Mesenchymal stem cell (in vitro differentiated cells and primary cell): ENCODE results near the gene TLR4.

Experiments
- DNase-seq: peaks from one replicate; pipeline ENCODE4 v3.0.0-alpha.2; 2013
- H2AFZ ChIP-seq: one replicate; pipeline ENCODE4 v1.6.1; 2013; ENCODE audit warnings: low read depth, mild to moderate bottlenecking, control low read depth, inconsistent platforms, low read length, moderate library complexity
- H2AK5ac ChIP-seq: 2 replicates; pipeline ENCODE4 v1.6.1; 2013; ENCODE audit warnings: low read length, moderate library complexity, mild to moderate bottlenecking, inconsistent platforms; ENCODE audit not compliant: severe bottlenecking
- H2BK120ac ChIP-seq: one replicate; pipeline ENCODE4 v1.6.1; 2013; ENCODE audit warnings: low read depth, mild to moderate bottlenecking, inconsistent platforms, low read length, moderate library complexity
- H2BK12ac ChIP-seq, 2 experiments: one replicate each; pipeline ENCODE4 v1.6.1; 2013; ENCODE audit warnings: inconsistent platforms in 2 of 2, low read length in 2 of 2, mild to moderate bottlenecking in 2 of 2, moderate library complexity in 2 of 2, control low read depth in 1 of 2
- H2BK15ac ChIP-seq: one replicate; pipeline ENCODE4 v1.6.1; 2013; ENCODE audit warnings: mild to moderate bottlenecking, low read depth, inconsistent platforms; ENCODE audit not compliant: poor library complexity, severe bottlenecking
- H2BK5ac ChIP-seq: 2 replicates; pipeline ENCODE4 v1.6.1; 2013; ENCODE audit warnings: low read depth, mild to moderate bottlenecking, low read length, control low read depth, inconsistent platforms; ENCODE audit not compliant: poor library complexity, severe bottlenecking
- H3K14ac ChIP-seq, 2 experiments: one replicate each; pipeline ENCODE4 v1.6.1; 2013; ENCODE audit warnings: inconsistent platforms in 2 of 2, low read length in 2 of 2, control low read depth in 1 of 2, mild to moderate bottlenecking in 1 of 2, moderate library complexity in 1 of 2
- H3K18ac ChIP-seq, 2 experiments: one replicate each; pipeline ENCODE4 v1.6.1; 2013; ENCODE audit warnings: inconsistent platforms in 2 of 2, low read length in 2 of 2, control low read depth in 1 of 2, low read depth in 1 of 2, mild to moderate bottlenecking in 1 of 2
- H3K23ac ChIP-seq, 2 experiments: one replicate each; pipeline ENCODE4 v1.6.1; 2013; ENCODE audit warnings: inconsistent platforms in 2 of 2, low read length in 2 of 2, mild to moderate bottlenecking in 2 of 2, moderate library complexity in 2 of 2, control low read depth in 1 of 2
- H3K27ac ChIP-seq: 2 replicates; pipeline ENCODE4 v1.5.1; 2013; ENCODE audit warnings: mild to moderate bottlenecking, moderate library complexity, low read length, control low read depth, inconsistent platforms; ENCODE audit not compliant: poor library complexity, severe bottlenecking
- H3K27me3 ChIP-seq, 2 experiments: 2 replicates each; pipeline versions ENCODE4 v1.6.1 to v1.7.0; 2013; ENCODE audit warnings: low read length in 2 of 2, mild to moderate bottlenecking in 2 of 2, moderate library complexity in 2 of 2, control low read depth in 1 of 2, inconsistent platforms in 1 of 2; ENCODE audit not compliant: control insufficient read depth in 1 of 2, insufficient read depth in 1 of 2
- H3K36me3 ChIP-seq, 2 experiments: 2 replicates each; pipeline versions ENCODE4 v1.6.1 to v1.7.0; 2013; ENCODE audit warnings: low read length in 2 of 2, control low read depth in 1 of 2, inconsistent platforms in 1 of 2, low read depth in 1 of 2, mild to moderate bottlenecking in 1 of 2; ENCODE audit not compliant: insufficient read depth in 2 of 2, control insufficient read depth in 1 of 2
- H3K4ac ChIP-seq, 2 experiments: one replicate each; pipeline ENCODE4 v1.6.1; 2013; ENCODE audit warnings: inconsistent platforms in 2 of 2, low read length in 2 of 2, mild to moderate bottlenecking in 2 of 2, moderate library complexity in 2 of 2, control low read depth in 1 of 2, low read depth in 1 of 2
- H3K4me1 ChIP-seq: 2 replicates; pipeline ENCODE4 v1.6.1; 2013; ENCODE audit warnings: low read depth, low read length, control low read depth; ENCODE audit not compliant: control insufficient read depth, insufficient read depth
- H3K4me2 ChIP-seq: 2 replicates; pipeline ENCODE4 v1.6.1; 2013; ENCODE audit warnings: low read length, mild to moderate bottlenecking, inconsistent platforms; ENCODE audit not compliant: poor library complexity, severe bottlenecking
- H3K4me3 ChIP-seq, 2 experiments: 2 replicates each; pipeline versions ENCODE4 v1.5.1 to v1.7.0; 2013; ENCODE audit warnings: low read length in 2 of 2, mild to moderate bottlenecking in 2 of 2, control low read depth in 1 of 2, low read depth in 1 of 2; ENCODE audit not compliant: insufficient read depth in 1 of 2
- H3K79me1 ChIP-seq: replicated peaks from 2 replicates; pipeline ENCODE4 v1.6.1; 2013; ENCODE audit warnings: mild to moderate bottlenecking, control low read depth, low read length, inconsistent platforms; ENCODE audit not compliant: poor library complexity, severe bottlenecking
- H3K9ac ChIP-seq: 2 replicates; pipeline ENCODE4 v1.7.0; 2013; ENCODE audit warnings: mild to moderate bottlenecking, low read length, moderate library complexity
- H3K9me3 ChIP-seq: 2 replicates; pipeline ENCODE4 v1.7.0; 2013; ENCODE audit warnings: mild to moderate bottlenecking, low read length; ENCODE audit not compliant: control insufficient read depth
- H4K8ac ChIP-seq: one replicate; pipeline ENCODE4 v1.6.1; 2013; ENCODE audit warnings: inconsistent platforms, mild to moderate bottlenecking, low read length, moderate library complexity
- H4K91ac ChIP-seq: one replicate; pipeline ENCODE4 v1.6.1; 2013; ENCODE audit warnings: mild to moderate bottlenecking, low read length, inconsistent platforms
- WGBS: methylation state at CpG from one replicate; pipeline ENCODE4 v1.1.7; 2013; ENCODE audit warnings: mixed read lengths; 5-methylcytosine and 5-hydroxymethylcytosine counted together

Gene TLR4

GRCh38 chr9:117665601-117666385 lies 38.4 kb upstream of the TLR4 start:
- Histone ChIP-seq H3K36me3 (no peaks in the 10 kb centered on the region), H2BK5ac (no peak overlapping the region), H3K4ac (no peak overlapping the region), H3K9ac (no peak overlapping the region), H3K9me3 (no peaks in the 10 kb centered on the region), H2AFZ (no peak overlapping the region), H3K27me3 (no peaks in the 10 kb centered on the region), H4K8ac (no peak overlapping the region), H3K4me3 (no peak overlapping the region), H3K23ac (no peak overlapping the region), H4K91ac (no peak overlapping the region), H3K4me1 (no peaks in the 10 kb centered on the region), H2BK15ac (no peak overlapping the region), H3K18ac (no peak overlapping the region), H3K14ac (no peak overlapping the region), H3K79me1 (no peaks in the 10 kb centered on the region), H2BK120ac (no peak overlapping the region), H3K4me2 (no peak overlapping the region), H3K27ac (no peak overlapping the region), H2BK12ac (no peak overlapping the region), H2AK5ac (no peak overlapping the region)
- DNase-seq: no peak
- 88% methylated on average over 1 of the region's 1 CpG for WGBS

- no peak overlapping the region for H3K14ac ChIP-seq
- no peak overlapping the region for H3K4me2 ChIP-seq
- no peak overlapping the region for H2BK5ac ChIP-seq
- H2BK120ac ChIP-seq: no peak overlapping the region
- H4K91ac ChIP-seq: no peak overlapping the region
- no peak overlapping the region for H2BK15ac ChIP-seq
- no peak overlapping the region for H3K27ac ChIP-seq
- no peaks in the 10 kb centered on the region for H3K9me3 ChIP-seq
- H3K79me1 ChIP-seq: no peaks in the 10 kb centered on the region
- 100% methylated on average over 1 of the region's 1 CpG for WGBS
- H3K23ac ChIP-seq: no peak overlapping the region
- no peak overlapping the region for H3K4me3 ChIP-seq
- no peak overlapping the region for H3K9ac ChIP-seq
- H4K8ac ChIP-seq: no peak overlapping the region
- no peaks in the 10 kb centered on the region for H3K27me3 ChIP-seq
- H2AK5ac ChIP-seq: no peak overlapping the region
- peak; percentile 25 for DNase-seq
- no peaks in the 10 kb centered on the region for H3K36me3 ChIP-seq
- no peaks in the 10 kb centered on the region for H3K4me1 ChIP-seq
- H3K18ac ChIP-seq: no peak overlapping the region
- no peak overlapping the region for H2BK12ac ChIP-seq
- H3K4ac ChIP-seq: no peak overlapping the region
- no peak overlapping the region for H2AFZ ChIP-seq
These were observed 32.7 kb upstream of the TLR4 start for GRCh38 chr9:117671468-117671867.

GRCh38 chr9:117672369-117672768 lies 31.8 kb upstream of the TLR4 start:
- no peak overlapping the region for H3K23ac ChIP-seq
- H2AK5ac ChIP-seq: no peak overlapping the region
- no peak overlapping the region for H4K91ac ChIP-seq
- H3K14ac ChIP-seq: no peak overlapping the region
- H3K4me1 ChIP-seq: no peaks in the 10 kb centered on the region
- H3K9me3 ChIP-seq: no peaks in the 10 kb centered on the region
- H2BK120ac ChIP-seq: no peak overlapping the region
- no peak overlapping the region for H3K4me3 ChIP-seq
- H3K27ac ChIP-seq: no peak overlapping the region
- no peaks in the 10 kb centered on the region for H3K36me3 ChIP-seq
- no peak overlapping the region for H3K4me2 ChIP-seq
- DNase-seq: no peak
- H2BK12ac ChIP-seq: no peak overlapping the region
- H3K79me1 ChIP-seq: no peaks in the 10 kb centered on the region
- no peak overlapping the region for H2BK15ac ChIP-seq
- H3K4ac ChIP-seq: no peak overlapping the region
- H3K18ac ChIP-seq: no peak overlapping the region
- no peak overlapping the region for H2AFZ ChIP-seq
- no peak overlapping the region for H3K9ac ChIP-seq
- H4K8ac ChIP-seq: no peak overlapping the region
- no peak overlapping the region for H2BK5ac ChIP-seq
- no peaks in the 10 kb centered on the region for H3K27me3 ChIP-seq
- WGBS: no CpG with 5 or more reads among the region's 1 CpG

GRCh38 chr9:117677572-117677971 lies 26.6 kb upstream of the TLR4 start:
- no peak overlapping the region for H3K18ac ChIP-seq
- H3K4me3 ChIP-seq: no peak overlapping the region
- no peak overlapping the region for H3K4ac ChIP-seq
- H3K9ac ChIP-seq: no peak overlapping the region
- no peak for DNase-seq
- H3K4me2 ChIP-seq: no peak overlapping the region
- no peak overlapping the region for H2AK5ac ChIP-seq
- H4K91ac ChIP-seq: no peak overlapping the region
- H3K4me1 ChIP-seq: no peaks in the 10 kb centered on the region
- H3K36me3 ChIP-seq: no peaks in the 10 kb centered on the region
- H3K23ac ChIP-seq: no peak overlapping the region
- no peak overlapping the region for H2BK5ac ChIP-seq
- no peak overlapping the region for H3K27ac ChIP-seq
- no peak overlapping the region for H2AFZ ChIP-seq
- H2BK120ac ChIP-seq: no peak overlapping the region
- H3K27me3 ChIP-seq: no peaks in the 10 kb centered on the region
- H2BK12ac ChIP-seq: no peak overlapping the region
- no peak overlapping the region for H3K14ac ChIP-seq
- no peak overlapping the region for H2BK15ac ChIP-seq
- H3K79me1 ChIP-seq: no peaks in the 10 kb centered on the region
- H3K9me3 ChIP-seq: no peaks in the 10 kb centered on the region
- H4K8ac ChIP-seq: no peak overlapping the region
